ENCODE results near the gene NDE1. TPM values are rescaled to one million over a fixed set of nuclear protein-coding genes. Genes with fewer than 3 reads are reported as not detected.
"Not testable (repeated sequence)": the region's sequence is repeated elsewhere in the genome, so short reads cannot be mapped to it uniquely, and the experiment has no call there.

NDE1 gene, protein sequence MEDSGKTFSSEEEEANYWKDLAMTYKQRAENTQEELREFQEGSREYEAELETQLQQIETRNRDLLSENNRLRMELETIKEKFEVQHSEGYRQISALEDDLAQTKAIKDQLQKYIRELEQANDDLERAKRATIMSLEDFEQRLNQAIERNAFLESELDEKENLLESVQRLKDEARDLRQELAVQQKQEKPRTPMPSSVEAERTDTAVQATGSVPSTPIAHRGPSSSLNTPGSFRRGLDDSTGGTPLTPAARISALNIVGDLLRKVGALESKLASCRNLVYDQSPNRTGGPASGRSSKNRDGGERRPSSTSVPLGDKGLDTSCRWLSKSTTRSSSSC
- total RNA-seq, result 100 to 1,000 TPM; 107 to 117 TPM

GRCh38 chr16:15650019-15650697 is at the start of gene NDE1:
Gene NDE1, plus strand, starts transcription at chr16:15650245. Its CDS starts 14,534 bp downstream, at chr16:15664779.
- CTCF ChIA-PET, result interaction anchor here (1.0 kb wide), 1 partner anchor 12 kb away, joined by 4 read pairs; no protein-coding TSS in a partner anchor
- intact Hi-C loops (cut with DNase I, micrococcal nuclease), result loop anchor here in 1 of 2 experiments (1.0 to 2.0 kb wide), 4 partner anchors 22 to 238 kb away; partner anchors contain the start of gene CEP20

DNA sequence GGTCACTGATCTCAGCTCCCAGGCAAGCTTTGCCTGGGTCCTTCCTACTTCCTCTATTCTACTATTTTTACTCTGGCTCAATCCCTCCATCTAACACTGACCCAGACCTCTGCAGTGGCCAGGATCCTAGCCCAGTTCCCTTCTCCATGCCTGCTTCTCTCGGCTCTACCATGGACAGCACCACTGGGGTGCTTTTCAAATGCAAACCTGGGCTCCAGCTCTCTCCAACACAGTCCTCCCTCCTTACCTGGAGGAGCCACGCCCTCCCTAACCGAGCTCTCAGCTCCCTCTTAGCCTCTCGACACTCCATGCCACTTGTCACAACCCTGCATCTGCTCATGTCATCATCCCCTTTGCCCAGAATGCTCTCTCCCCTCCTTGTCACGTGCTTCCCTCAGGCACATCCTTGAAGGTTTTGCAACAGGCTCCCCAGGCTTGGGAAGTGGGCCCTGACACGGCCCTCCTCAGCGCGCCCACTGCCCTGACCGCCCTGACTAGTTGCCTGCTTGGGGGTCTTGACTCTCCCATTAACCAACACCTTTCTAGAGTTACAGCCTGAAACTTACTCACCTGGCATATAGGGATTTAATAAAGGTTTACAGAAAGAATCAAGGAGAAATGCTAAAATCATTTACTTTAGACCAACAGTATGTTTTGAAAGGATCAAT is 48.7 kb upstream of the NDE1 start:
- Mint-ChIP-seq H3K27ac (peak overlapping the region; percentile 27), H3K36me3 (ENCODE audit: low read depth) (peaks cover 63% of the 10 kb centered on the region), H3K4me1 (peaks cover 10% of the 10 kb centered on the region), H3K9me3 (ENCODE audit: low read depth) (no peaks in the 10 kb centered on the region), H3K4me3 (no peak overlapping the region), H3K27me3 (no peaks in the 10 kb centered on the region)
- no peak for ATAC-seq
- POLR2A ChIA-PET, result no interaction called here
- intact Hi-C loops (cut with DNase I, micrococcal nuclease), result no loop called here
- CTCF ChIA-PET, result interaction anchor here (0.6 to 1.1 kb wide), 3 partner anchors 11 to 365 kb away, joined by 3 to 4 read pairs (median 3); partner anchors contain the start of gene CEP20
- no peak for DNase-seq

More at GRCh38 chr16:15650019-15650697, at the start of gene NDE1:
- POLR2A ChIA-PET, result no interaction called here
- Mint-ChIP-seq H3K36me3 (ENCODE audit: low read depth) (peaks cover 17% of the 10 kb centered on the region), H3K4me3 (peak within 1 kb of the TSS; percentile 100), H3K27me3 (no peaks in the 10 kb centered on the region), H3K27ac (peak within 1 kb of the TSS; percentile 99), H3K4me1 (peaks cover 29% of the 10 kb centered on the region), H3K9me3 (ENCODE audit: low read depth) (no peaks in the 10 kb centered on the region)
- DNase-seq (peak; percentile 94), ATAC-seq (peak; percentile 92)

DNA sequence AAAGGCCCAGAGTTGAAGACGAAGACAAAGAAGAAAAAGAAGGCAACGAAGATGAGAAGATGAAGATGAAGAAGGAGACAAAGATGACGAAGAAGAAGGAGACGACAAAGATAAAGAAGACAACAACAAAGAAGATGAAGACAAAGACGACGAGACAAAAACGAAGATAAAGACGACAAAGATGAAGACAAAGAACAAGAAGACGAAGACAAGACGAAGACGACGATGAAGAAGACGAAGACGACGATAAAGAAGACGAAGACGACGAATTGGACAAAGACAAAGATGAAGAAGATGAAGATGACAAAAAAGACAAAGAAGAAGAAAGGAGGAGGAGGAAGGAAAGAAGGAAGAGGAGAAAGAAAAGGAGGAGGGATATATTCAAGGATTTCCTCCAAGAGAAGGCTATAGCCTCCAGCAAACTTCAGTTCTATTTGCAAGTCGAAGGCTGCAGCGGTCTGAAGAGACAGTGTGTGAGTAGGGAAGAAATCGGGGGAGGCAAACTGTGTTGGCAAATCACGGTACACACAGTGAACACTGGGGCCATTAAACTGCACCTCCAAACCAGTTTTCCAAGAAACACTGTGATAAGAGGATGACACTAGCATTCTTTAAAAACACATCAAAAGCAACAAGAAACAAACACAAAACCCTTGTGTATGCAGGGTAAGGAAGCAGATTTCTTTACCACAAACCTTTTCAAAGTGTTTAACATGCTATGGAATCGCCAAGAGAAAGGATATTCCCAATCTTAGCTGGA is 47.6 kb upstream of the NDE1 start:
- Mint-ChIP-seq H3K4me1 (peaks cover 10% of the 10 kb centered on the region), H3K4me3 (no peak overlapping the region), H3K27me3 (no peaks in the 10 kb centered on the region), H3K9me3 (ENCODE audit: low read depth) (no peaks in the 10 kb centered on the region), H3K36me3 (ENCODE audit: low read depth) (peaks cover 62% of the 10 kb centered on the region), H3K27ac (peak overlapping the region; percentile 23)
- ATAC-seq, result no peak
- ChIA-PET CTCF (interaction anchor here (0.6 kb wide), 1 partner anchor 269 kb away, joined by 3 read pairs; no protein-coding TSS in a partner anchor), POLR2A (no interaction called here)
- intact Hi-C loops (cut with DNase I, micrococcal nuclease), result no loop called here
- DNase-seq, result no peak

DNA sequence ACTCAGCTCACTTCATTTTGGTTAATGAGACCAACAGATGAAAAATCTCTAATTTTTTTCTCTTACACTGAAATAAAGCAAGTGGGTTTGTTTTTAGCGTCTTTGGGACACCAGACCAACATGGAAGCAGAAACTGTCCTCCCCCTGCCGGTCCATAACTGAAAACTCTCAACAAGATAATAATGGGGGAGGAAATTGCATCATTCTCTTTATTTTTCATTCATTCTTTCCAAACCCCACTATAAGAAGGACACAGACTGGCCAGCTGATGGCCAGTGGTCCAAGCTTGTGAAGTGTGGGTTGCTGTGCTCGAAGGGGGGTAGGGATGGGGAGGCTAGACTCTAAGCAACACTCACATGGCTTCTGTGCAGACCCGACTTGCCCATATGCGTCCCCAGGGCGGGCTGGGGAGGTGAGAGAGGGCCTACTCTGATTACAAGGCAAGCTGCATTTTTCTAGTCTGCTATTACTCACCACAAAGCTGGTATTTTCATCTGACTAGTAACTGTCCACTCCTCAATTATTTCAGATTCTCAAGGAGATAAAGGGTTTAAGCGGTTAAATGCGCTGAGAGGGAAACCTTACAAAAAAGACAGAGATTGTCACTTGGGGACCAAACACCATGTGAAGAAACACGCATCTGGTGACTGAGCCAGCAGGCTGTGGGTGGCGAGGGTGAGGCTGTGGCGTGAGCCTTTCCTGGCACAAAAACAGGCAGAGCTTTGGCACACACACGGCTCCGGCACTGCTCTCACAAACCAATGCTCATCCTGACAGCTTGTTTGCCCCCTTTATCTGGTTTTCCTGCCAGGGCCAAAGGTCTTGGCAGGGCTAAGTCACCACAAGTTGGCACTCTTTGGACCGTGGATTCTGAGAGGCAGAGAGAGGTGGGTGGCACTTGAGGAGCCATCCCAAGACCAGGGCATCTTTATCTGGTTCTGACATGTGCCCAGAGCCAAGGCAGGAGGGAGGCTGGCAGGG is 45.3 kb upstream of the NDE1 start:
- ChIA-PET POLR2A (no interaction called here), CTCF (interaction anchor here (1.2 kb wide), 1 partner anchor 101 kb away, joined by 3 read pairs; no protein-coding TSS in a partner anchor)
- no peaks in the 10 kb centered on the region for H3K27me3 Mint-ChIP-seq
- intact Hi-C loops (cut with DNase I, micrococcal nuclease), result no loop called here
- H3K4me1 Mint-ChIP-seq, result peaks cover 2% of the 10 kb centered on the region
- no peak overlapping the region for H3K4me3 Mint-ChIP-seq
- no peaks in the 10 kb centered on the region for H3K9me3 Mint-ChIP-seq (ENCODE audit: low read depth)
- peaks cover 65% of the 10 kb centered on the region for H3K36me3 Mint-ChIP-seq (ENCODE audit: low read depth)
- H3K27ac Mint-ChIP-seq, result peak overlapping the region; percentile 37
- DNase-seq (no peak), ATAC-seq (no peak)

- POLR2A ChIA-PET, result no interaction called here
- CTCF ChIA-PET, result no interaction called here
- intact Hi-C loops (cut with DNase I, micrococcal nuclease), result no loop called here
- Mint-ChIP-seq H3K4me1 (peaks cover 12% of the 10 kb centered on the region), H3K27ac (peak overlapping the region; percentile 81), H3K9me3 (ENCODE audit: low read depth) (no peaks in the 10 kb centered on the region), H3K36me3 (ENCODE audit: low read depth) (peaks cover 66% of the 10 kb centered on the region), H3K27me3 (no peaks in the 10 kb centered on the region), H3K4me3 (no peak overlapping the region)
- no peak for ATAC-seq
- DNase-seq, result no peak
Measured at GRCh38 chr16:15605839-15606517, 44.1 kb upstream of the NDE1 start.

GRCh38 chr16:15606518-15607220 is 43.4 kb upstream of the NDE1 start:
- H3K27me3 Mint-ChIP-seq, result no peaks in the 10 kb centered on the region
- no peak overlapping the region for H3K4me3 Mint-ChIP-seq
- H3K4me1 Mint-ChIP-seq, result peaks cover 12% of the 10 kb centered on the region
- peaks cover 61% of the 10 kb centered on the region for H3K36me3 Mint-ChIP-seq (ENCODE audit: low read depth)
- no peaks in the 10 kb centered on the region for H3K9me3 Mint-ChIP-seq (ENCODE audit: low read depth)
- DNase-seq (no peak), ATAC-seq (no peak)
- H3K27ac Mint-ChIP-seq, result peak overlapping the region; percentile 81
- ChIA-PET POLR2A (interaction anchor here (1.2 kb wide), 1 partner anchor 32 kb away, joined by 3 read pairs; no protein-coding TSS in a partner anchor), CTCF (no interaction called here)
- intact Hi-C loops (cut with DNase I, micrococcal nuclease), result no loop called here

DNA sequence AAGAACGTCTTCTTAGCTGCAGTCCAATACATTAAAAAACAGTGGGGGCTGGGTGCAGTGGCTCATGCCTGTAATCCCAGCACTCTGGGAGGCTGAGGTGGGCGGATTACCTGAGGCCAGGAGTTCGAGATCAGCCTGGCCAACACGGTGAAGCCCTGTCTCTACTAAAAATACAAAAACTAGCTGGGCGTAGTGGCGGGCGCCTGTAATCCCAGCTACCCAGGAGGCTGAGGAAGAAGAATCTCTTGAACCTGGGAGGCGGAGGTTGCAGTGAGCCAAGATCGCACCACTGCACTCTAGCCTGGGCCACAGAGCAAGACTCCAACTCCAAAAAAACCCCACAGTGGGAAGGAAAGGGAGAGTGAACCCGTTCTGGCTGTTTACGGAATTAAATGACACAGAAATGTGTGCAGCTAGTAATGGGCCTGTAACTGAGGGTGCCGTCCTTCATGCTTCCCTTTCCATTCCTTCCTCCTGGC is 42.8 kb upstream of the NDE1 start:
- DNase-seq; H3K9me3 Mint-ChIP-seq (ENCODE audit: low read depth); intact Hi-C loops (cut with DNase I, micrococcal nuclease); ATAC-seq; H3K27me3 Mint-ChIP-seq; H3K4me3 Mint-ChIP-seq: not testable (repeated sequence)
- H3K4me1 Mint-ChIP-seq, result peaks cover 12% of the 10 kb centered on the region
- POLR2A ChIA-PET, result interaction anchor here (1.2 kb wide), 1 partner anchor 32 kb away, joined by 3 read pairs; no protein-coding TSS in a partner anchor
- peak overlapping the region; percentile 81 for H3K27ac Mint-ChIP-seq
- CTCF ChIA-PET, result interaction anchor here (0.9 kb wide), 1 partner anchor 15 kb away, joined by 3 read pairs; no protein-coding TSS in a partner anchor
- H3K36me3 Mint-ChIP-seq (ENCODE audit: low read depth), result peaks cover 58% of the 10 kb centered on the region

DNA sequence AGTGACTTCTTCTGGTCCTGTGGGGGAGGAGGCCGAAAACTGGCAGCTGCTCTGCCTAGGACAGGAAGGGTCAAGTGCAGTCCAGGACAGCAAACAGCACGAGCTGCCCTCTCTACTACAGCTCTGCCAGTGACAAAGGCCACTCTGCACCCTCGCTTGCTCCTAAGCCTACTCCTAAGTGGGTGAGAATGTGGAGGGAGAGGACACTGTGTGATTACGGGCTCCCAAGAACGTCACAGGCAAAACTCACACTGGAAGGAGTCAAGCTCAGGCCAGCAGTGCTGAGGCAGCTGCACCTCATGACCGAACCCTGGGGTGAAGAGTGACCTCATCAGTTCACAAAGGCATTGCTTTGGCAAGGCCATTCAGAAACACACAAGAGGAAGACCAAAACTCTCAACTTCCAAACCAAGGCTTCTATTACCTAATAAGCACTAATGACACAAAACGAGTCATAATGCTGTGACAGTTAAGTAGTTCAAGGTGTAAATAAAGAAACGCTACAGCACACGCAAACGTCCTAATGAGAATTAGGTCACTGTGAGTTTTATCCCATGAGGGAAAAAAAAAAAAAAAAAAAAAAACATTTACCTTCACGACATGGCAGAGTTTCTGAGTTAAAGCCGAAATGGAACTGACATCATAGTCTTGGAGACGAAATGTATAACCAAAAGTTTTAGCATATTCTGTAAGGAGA is 42.2 kb upstream of the NDE1 start:
- intact Hi-C loops (cut with DNase I, micrococcal nuclease), result no loop called here
- H3K4me1 Mint-ChIP-seq, result peaks cover 12% of the 10 kb centered on the region
- no peaks in the 10 kb centered on the region for H3K9me3 Mint-ChIP-seq (ENCODE audit: low read depth)
- POLR2A ChIA-PET, result interaction anchor here (1.2 kb wide), 1 partner anchor 31 kb away, joined by 3 read pairs; no protein-coding TSS in a partner anchor
- no peak for DNase-seq
- peak overlapping the region; percentile 34 for H3K27ac Mint-ChIP-seq
- H3K27me3 Mint-ChIP-seq, result no peaks in the 10 kb centered on the region
- H3K4me3 Mint-ChIP-seq, result no peak overlapping the region
- H3K36me3 Mint-ChIP-seq (ENCODE audit: low read depth), result peaks cover 57% of the 10 kb centered on the region
- no peak for ATAC-seq
- CTCF ChIA-PET, result interaction anchor here (0.9 kb wide), 1 partner anchor 15 kb away, joined by 3 read pairs; no protein-coding TSS in a partner anchor
